Panc1 (cell line): ENCODE results near the gene ANKRD10. TPM values are rescaled to one million over a fixed set of nuclear protein-coding genes. Genes with fewer than 3 reads are reported as not detected.

Experiments
- ATAC-seq: fragments of 200-7000 bp; cut with Tn5 transposase; 2 replicates; pipeline ENCODE4 v1.9.1; 2020; ENCODE audit warnings: mild to moderate bottlenecking, moderate library complexity
- BruUV-seq: library from RNA; stranded (reverse); fragments of 400-500 nt; replicated peaks from 2 replicates; lab custom pipeline; 2021; lab: Mats Ljungman, UMichigan
- CTCF ChIA-PET: fragments of 300-600 bp; sonication (Branson Sonifier 250); formaldehyde crosslinking; loops from one replicate; lab custom pipeline; 2022; ENCODE audit warnings: antibody characterized with exemption; lab: Charles Lee
- POLR2A ChIA-PET: fragments of 300-600 bp; sonication (Branson Sonifier 250); formaldehyde crosslinking; loops from one replicate; lab custom pipeline; 2022; ENCODE audit warnings: antibody characterized with exemption; lab: Charles Lee
- DNase-seq: peaks from one replicate; pipeline ENCODE4 v3.0.0-alpha.2; 2010; ENCODE audit warnings: low read depth, low spot score
- H3K27ac ChIP-seq: 2 replicates; pipeline ENCODE4 v1.5.1; 2011; ENCODE audit warnings: mild to moderate bottlenecking, low read length, inconsistent platforms
- H3K27me3 ChIP-seq: fragments of 200-500 bp; sonication (Bioruptor generic); 2 replicates; pipeline ENCODE4 v1.6.0; 2014; ENCODE audit warnings: low read length, inconsistent platforms; ENCODE audit not compliant: control insufficient read depth, insufficient read depth
- H3K36me3 ChIP-seq: fragments of 200-500 bp; sonication (Bioruptor generic); 2 replicates; pipeline ENCODE4 v1.5.1; 2014; ENCODE audit warnings: inconsistent platforms, mild to moderate bottlenecking, low read length, moderate library complexity; ENCODE audit not compliant: control insufficient read depth, insufficient read depth
- H3K4me1 ChIP-seq: 2 replicates; pipeline ENCODE4 v1.5.1; 2011; ENCODE audit warnings: inconsistent platforms, mild to moderate bottlenecking, low read length, moderate library complexity; ENCODE audit not compliant: control insufficient read depth, insufficient read depth
- H3K4me3 ChIP-seq, 2 experiments: 2 replicates each; pipeline ENCODE4 v1.5.1; 2011 to 2012; ENCODE audit warnings: low read depth in 2 of 2, low read length in 2 of 2, mild to moderate bottlenecking in 2 of 2, inconsistent platforms in 1 of 2, moderate library complexity in 1 of 2
- H3K9me3 ChIP-seq: fragments of 200-500 bp; sonication (Bioruptor generic); 2 replicates; pipeline ENCODE4 v1.5.1; 2014; ENCODE audit warnings: low read depth, mild to moderate bottlenecking, inconsistent platforms, low read length, moderate library complexity; ENCODE audit not compliant: control insufficient read depth, insufficient read depth
- POLR2AphosphoS5 ChIP-seq: IDR thresholded peaks from 2 replicates; pipeline ENCODE4 v1.6.1; 2012; ENCODE audit warnings: mild to moderate bottlenecking, low read depth, low read length, moderate library complexity
- REST ChIP-seq, 2 experiments: IDR thresholded peaks; 2 replicates each; pipeline ENCODE4 v1.6.1; 2011 to 2012; ENCODE audit warnings: low read depth in 2 of 2, control low read depth in 1 of 2, low read length in 1 of 2, mild to moderate bottlenecking in 1 of 2, moderate library complexity in 1 of 2; ENCODE audit not compliant: insufficient read depth in 1 of 2
- SIN3A ChIP-seq: IDR thresholded peaks from 2 replicates; pipeline ENCODE4 v1.6.1; 2012; ENCODE audit warnings: low read depth, mild to moderate bottlenecking, low read length, moderate library complexity, borderline replicate concordance; ENCODE audit not compliant: insufficient read depth
- TCF7L2 ChIP-seq: IDR thresholded peaks from 2 replicates; pipeline ENCODE4 v1.6.1; 2011; ENCODE audit warnings: mild to moderate bottlenecking, low read depth, low read length, inconsistent platforms
- in situ Hi-C: cut with HindIII; loops from 2 replicates; pipeline ENCODE4 v1.10.0; 2016; ENCODE audit warnings: low sequenced_read_pairs, low pct_unique_long_range_greater_than_20kb
- intact Hi-C: fragments of 100-400 bp; cut with micrococcal nuclease; formaldehyde crosslinking; loops from one replicate; pipeline ENCODE4 v1.10.0; 2022; ENCODE audit not compliant: unreplicated experiment
- total RNA-seq: library from RNA; stranded (reverse); gene quantifications from one replicate; pipeline ENCODE4 v1.2.1, GENCODE V29; 2021; ENCODE audit not compliant: unreplicated experiment
- TF ChIP-seq, protein P1 (sequence below): fragments of 450-650 bp; IDR thresholded peaks from 2 replicates; pipeline ENCODE4 v1.5.1; 2017; ENCODE audit warnings: mild to moderate bottlenecking

The ANKRD10 gene
- total RNA-seq, 1 experiment from 2014 or later: 76.8 TPM

GRCh38 chr13:110835721-110836604 lies 78.9 kb downstream of the ANKRD10 start:
- in situ Hi-C loops: no loop called here

DNA sequence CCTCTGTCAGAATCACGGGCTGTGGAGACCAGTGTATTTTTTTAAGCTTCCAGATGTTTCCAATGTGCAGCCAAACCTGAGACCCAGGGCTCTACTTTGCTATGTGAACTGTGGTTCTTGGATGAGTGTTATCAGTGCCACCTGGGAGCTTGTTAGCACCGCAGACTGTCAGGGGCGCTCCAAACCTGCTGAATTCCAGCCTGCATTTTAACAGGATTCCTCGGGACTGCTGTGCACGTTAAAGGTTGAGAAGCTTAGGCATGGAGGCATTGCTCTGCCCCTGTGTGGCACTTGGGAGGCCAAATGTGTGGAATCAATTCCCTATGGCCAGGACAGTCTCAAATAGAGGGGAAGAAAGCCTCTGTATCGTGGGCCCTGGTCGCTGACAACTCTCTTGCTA lies 80.3 kb downstream of the ANKRD10 start:
- no peak overlapping the region for H3K4me3 ChIP-seq
- no peaks in the 10 kb centered on the region for H3K4me1 ChIP-seq
- in situ Hi-C loops (no loop called here), intact Hi-C loops (no loop called here)
- TF ChIP-seq, protein P1, sequence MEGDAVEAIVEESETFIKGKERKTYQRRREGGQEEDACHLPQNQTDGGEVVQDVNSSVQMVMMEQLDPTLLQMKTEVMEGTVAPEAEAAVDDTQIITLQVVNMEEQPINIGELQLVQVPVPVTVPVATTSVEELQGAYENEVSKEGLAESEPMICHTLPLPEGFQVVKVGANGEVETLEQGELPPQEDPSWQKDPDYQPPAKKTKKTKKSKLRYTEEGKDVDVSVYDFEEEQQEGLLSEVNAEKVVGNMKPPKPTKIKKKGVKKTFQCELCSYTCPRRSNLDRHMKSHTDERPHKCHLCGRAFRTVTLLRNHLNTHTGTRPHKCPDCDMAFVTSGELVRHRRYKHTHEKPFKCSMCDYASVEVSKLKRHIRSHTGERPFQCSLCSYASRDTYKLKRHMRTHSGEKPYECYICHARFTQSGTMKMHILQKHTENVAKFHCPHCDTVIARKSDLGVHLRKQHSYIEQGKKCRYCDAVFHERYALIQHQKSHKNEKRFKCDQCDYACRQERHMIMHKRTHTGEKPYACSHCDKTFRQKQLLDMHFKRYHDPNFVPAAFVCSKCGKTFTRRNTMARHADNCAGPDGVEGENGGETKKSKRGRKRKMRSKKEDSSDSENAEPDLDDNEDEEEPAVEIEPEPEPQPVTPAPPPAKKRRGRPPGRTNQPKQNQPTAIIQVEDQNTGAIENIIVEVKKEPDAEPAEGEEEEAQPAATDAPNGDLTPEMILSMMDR: no peak
- TF ChIP-seq REST (IDR thresholded peaks at IDR 0.05; ENCODE audit: insufficient read depth in 1 of 2, low read depth in 2 of 2, low read length in 1 of 2) (no peak), SIN3A (no peak), TCF7L2 (no peak), POLR2AphosphoS5 (no peak)
- POLR2A ChIA-PET: interaction anchor here (0.7 kb wide), 1 partner anchor 537 kb away, joined by 3 read pairs; no protein-coding TSS in a partner anchor
- CTCF ChIA-PET: no interaction called here
- no peaks in the 10 kb centered on the region for H3K9me3 ChIP-seq
- BruUV-seq: no TSS peak
- H3K27ac ChIP-seq: no peak overlapping the region
- ATAC-seq (no peak), DNase-seq (no peak)
- H3K27me3 ChIP-seq: no peaks in the 10 kb centered on the region
- no peaks in the 10 kb centered on the region for H3K36me3 ChIP-seq

More at GRCh38 chr13:110835721-110836604, 78.9 kb downstream of the ANKRD10 start:
- H3K4me1 ChIP-seq: no peaks in the 10 kb centered on the region
- ChIA-PET CTCF (no interaction called here), POLR2A (no interaction called here)
- no peak for ATAC-seq
- H3K27me3 ChIP-seq: no peaks in the 10 kb centered on the region
- intact Hi-C loops: no loop called here
- no peaks in the 10 kb centered on the region for H3K9me3 ChIP-seq
- no peaks in the 10 kb centered on the region for H3K36me3 ChIP-seq
- TF ChIP-seq, protein P1: no peak
- TF ChIP-seq TCF7L2 (no peak), REST (IDR thresholded peaks at IDR 0.05; ENCODE audit: insufficient read depth in 1 of 2, low read depth in 2 of 2, low read length in 1 of 2) (no peak), SIN3A (no peak), POLR2AphosphoS5 (no peak)
- no peak overlapping the region for H3K27ac ChIP-seq
- no peak overlapping the region for H3K4me3 ChIP-seq
- DNase-seq: no peak
- BruUV-seq: no TSS peak
